ENCODE measurements around the gene VDR.

Gene VDR

DNA sequence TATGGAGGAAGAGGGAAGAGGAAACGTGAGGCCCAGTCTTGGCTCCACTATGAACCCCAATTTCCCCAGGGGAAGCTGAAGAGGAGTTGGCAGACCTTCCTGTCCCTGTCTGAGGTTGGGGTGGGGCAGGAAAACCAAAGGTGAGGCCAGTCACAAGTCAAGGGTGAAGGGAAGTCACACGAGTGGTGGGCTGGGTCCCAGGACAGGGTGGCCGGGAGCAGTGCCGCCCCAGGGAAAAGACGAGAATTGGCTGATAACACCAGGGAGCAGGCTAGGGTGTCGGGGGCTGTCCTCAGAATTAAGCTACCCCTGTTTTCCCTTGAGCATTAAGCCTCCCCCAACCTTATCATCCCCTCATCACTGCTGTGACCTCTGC is 3.1 kb downstream of the VDR start:
- no peak for DNase-seq
- peaks cover 55% of the 10 kb centered on the region for H3K4me1 ChIP-seq (ENCODE audit: low read length)
- peaks cover 75% of the 10 kb centered on the region for H3K79me2 ChIP-seq (ENCODE audit: low read length)
- H2AFZ ChIP-seq (ENCODE audit: low read length), result no peak overlapping the region
- TF ChIP-seq EZH2 (optimal IDR thresholded peaks at IDR 0.05; ENCODE audit: low read depth, low read length), result no peak
- TF ChIP-seq, protein P1, sequence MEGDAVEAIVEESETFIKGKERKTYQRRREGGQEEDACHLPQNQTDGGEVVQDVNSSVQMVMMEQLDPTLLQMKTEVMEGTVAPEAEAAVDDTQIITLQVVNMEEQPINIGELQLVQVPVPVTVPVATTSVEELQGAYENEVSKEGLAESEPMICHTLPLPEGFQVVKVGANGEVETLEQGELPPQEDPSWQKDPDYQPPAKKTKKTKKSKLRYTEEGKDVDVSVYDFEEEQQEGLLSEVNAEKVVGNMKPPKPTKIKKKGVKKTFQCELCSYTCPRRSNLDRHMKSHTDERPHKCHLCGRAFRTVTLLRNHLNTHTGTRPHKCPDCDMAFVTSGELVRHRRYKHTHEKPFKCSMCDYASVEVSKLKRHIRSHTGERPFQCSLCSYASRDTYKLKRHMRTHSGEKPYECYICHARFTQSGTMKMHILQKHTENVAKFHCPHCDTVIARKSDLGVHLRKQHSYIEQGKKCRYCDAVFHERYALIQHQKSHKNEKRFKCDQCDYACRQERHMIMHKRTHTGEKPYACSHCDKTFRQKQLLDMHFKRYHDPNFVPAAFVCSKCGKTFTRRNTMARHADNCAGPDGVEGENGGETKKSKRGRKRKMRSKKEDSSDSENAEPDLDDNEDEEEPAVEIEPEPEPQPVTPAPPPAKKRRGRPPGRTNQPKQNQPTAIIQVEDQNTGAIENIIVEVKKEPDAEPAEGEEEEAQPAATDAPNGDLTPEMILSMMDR (IDR thresholded peaks at IDR 0.05; ENCODE audit: low read length), result no peak
- no peak for TF ChIP-seq EZH2phosphoT487 (IDR thresholded peaks at IDR 0.05; ENCODE audit: low read length)
- no peaks in the 10 kb centered on the region for H3K27me3 ChIP-seq (replicated peaks; ENCODE audit: insufficient read depth, low read length)
- H3F3A ChIP-seq (ENCODE audit: insufficient read depth, low read length), result peaks cover 16% of the 10 kb centered on the region; the same call in 1 of the 2 replicates
- no peak overlapping the region for H3K27ac ChIP-seq (ENCODE audit: low read length)
- H3K9me3 ChIP-seq (replicated peaks; ENCODE audit: insufficient read depth, low read length), result no peaks in the 10 kb centered on the region
- no peaks in the 10 kb centered on the region for H3K36me3 ChIP-seq (replicated peaks; ENCODE audit: insufficient read depth, low read length)
- no peak overlapping the region for H3K4me2 ChIP-seq (ENCODE audit: low read depth, low read length)
- H3K4me3 ChIP-seq (ENCODE audit: low read length), result no peak overlapping the region
- H3K9me2 ChIP-seq (replicated peaks; ENCODE audit: insufficient read depth, low read length), result no peaks in the 10 kb centered on the region
- H3K9ac ChIP-seq (ENCODE audit: low read length), result no peak overlapping the region
- no peaks in the 10 kb centered on the region for H4K20me1 ChIP-seq (ENCODE audit: insufficient read depth, low read length)

DNA sequence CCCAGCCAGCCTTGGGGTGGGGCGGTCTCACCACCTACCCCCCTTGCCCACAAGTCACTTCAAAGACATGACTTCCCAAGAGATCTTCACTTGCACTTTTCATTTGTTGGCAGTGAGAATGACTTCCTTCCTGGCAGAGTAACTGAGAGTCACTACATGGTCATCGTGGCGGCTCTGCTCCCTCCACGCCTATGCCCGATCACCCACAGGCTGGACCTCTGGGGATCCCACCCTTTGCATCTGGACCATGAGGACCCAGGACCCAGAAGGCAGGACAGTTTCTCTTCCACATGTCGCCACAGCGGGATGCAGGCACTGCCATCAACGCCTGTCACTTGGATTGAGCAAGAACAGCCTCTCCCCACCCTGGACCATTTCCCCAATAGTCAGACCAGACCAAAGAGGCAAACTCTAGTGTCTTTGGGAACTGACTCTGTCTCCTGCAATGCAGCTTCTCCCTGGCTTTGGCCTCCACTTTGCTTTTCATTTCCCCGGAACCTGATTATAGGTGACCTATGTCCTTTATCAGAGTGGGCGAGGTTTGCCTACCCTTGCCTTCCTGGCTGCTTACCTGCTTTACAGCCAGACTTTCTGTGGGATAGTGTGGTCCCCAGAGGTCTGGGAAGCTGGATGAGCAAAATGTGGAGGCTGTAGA is 3.6 kb downstream of the VDR start:
- Histone ChIP-seq H2AFZ (ENCODE audit: low read length) (no peak overlapping the region), H3K4me2 (ENCODE audit: low read depth, low read length) (peak overlapping the region; percentile 14; the same call in 1 of the 2 replicates), H3K27ac (ENCODE audit: low read length) (0 out of 2 replicates have a peak overlapping the region, but pooled peaks have one; percentile 8), H3K36me3 (replicated peaks; ENCODE audit: insufficient read depth, low read length) (no peaks in the 10 kb centered on the region), H3K9ac (ENCODE audit: low read length) (no peak overlapping the region), H3F3A (ENCODE audit: insufficient read depth, low read length) (peaks cover 16% of the 10 kb centered on the region; the same call in 1 of the 2 replicates), H3K79me2 (ENCODE audit: low read length) (peaks cover 80% of the 10 kb centered on the region), H3K27me3 (replicated peaks; ENCODE audit: insufficient read depth, low read length) (no peaks in the 10 kb centered on the region), H3K4me3 (ENCODE audit: low read length) (no peak overlapping the region), H4K20me1 (ENCODE audit: insufficient read depth, low read length) (no peaks in the 10 kb centered on the region), H3K9me2 (replicated peaks; ENCODE audit: insufficient read depth, low read length) (no peaks in the 10 kb centered on the region), H3K9me3 (replicated peaks; ENCODE audit: insufficient read depth, low read length) (no peaks in the 10 kb centered on the region), H3K4me1 (ENCODE audit: low read length) (peaks cover 60% of the 10 kb centered on the region)
- TF ChIP-seq EZH2phosphoT487 (IDR thresholded peaks at IDR 0.05; ENCODE audit: low read length), result no peak
- TF ChIP-seq, protein P1 (IDR thresholded peaks at IDR 0.05; ENCODE audit: low read length), result no peak
- no peak for TF ChIP-seq EZH2 (optimal IDR thresholded peaks at IDR 0.05; ENCODE audit: low read depth, low read length)
- DNase-seq, result no peak

DNA sequence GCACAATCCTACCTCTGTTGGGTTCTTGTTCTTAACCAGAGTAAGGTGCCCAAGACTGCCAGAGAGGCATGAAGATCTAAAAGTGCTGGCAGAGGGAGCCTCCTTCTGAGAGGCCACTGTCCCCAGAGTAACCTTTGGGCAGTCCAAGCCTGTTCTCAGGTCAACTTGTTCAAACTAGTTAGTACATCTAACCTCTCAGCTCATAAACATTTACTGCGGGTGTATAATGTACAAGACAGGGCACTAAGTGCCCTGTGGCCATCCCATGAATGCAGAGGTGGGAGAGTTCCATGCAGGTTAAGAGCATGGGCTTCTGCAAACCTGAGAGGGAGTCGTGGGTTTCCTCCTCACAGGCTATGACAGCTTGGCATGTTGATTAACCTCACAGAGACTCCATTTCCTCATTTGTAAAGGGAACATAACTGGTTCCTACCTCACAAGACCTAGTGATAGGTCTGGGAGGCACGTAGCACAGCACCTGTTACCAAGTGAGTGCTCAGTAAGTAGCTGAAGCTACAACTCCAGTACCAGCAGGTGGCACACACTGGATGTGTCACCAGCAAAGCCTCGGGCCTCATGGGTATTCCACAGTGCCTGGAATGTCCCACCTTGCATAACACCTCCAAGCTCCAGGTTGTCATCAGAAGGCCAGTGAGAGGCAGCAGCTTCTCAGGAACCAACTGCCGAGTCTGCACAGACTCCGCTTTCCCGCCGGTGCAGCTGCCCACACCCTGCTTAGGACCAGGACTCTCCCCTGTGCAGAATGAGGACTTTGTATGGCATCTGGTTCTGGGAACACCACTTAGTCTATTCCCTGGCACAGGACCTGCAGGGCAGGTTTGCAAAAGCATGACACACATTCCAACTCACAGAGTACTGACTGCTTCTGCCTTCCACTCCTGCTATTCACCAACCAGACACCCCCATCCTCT is 4.4 kb downstream of the VDR start:
- no peak overlapping the region for H3K9ac ChIP-seq (ENCODE audit: low read length)
- H3K79me2 ChIP-seq (ENCODE audit: low read length), result peaks cover 88% of the 10 kb centered on the region
- TF ChIP-seq, protein P1 (IDR thresholded peaks at IDR 0.05; ENCODE audit: low read length), result peak; percentile 60
- TF ChIP-seq EZH2 (optimal IDR thresholded peaks at IDR 0.05; ENCODE audit: low read depth, low read length) (no peak), EZH2phosphoT487 (IDR thresholded peaks at IDR 0.05; ENCODE audit: low read length) (no peak)
- H3K4me2 ChIP-seq (ENCODE audit: low read depth, low read length), result peak overlapping the region; percentile 14; the same call in 1 of the 2 replicates
- peaks cover 68% of the 10 kb centered on the region for H3K4me1 ChIP-seq (ENCODE audit: low read length)
- H3K27me3 ChIP-seq (replicated peaks; ENCODE audit: insufficient read depth, low read length), result no peaks in the 10 kb centered on the region
- peak overlapping the region; percentile 34; the same call in 1 of the 2 replicates for H3K27ac ChIP-seq (ENCODE audit: low read length)
- no peaks in the 10 kb centered on the region for H3K36me3 ChIP-seq (replicated peaks; ENCODE audit: insufficient read depth, low read length)
- H3K9me3 ChIP-seq (replicated peaks; ENCODE audit: insufficient read depth, low read length), result no peaks in the 10 kb centered on the region
- H3K9me2 ChIP-seq (replicated peaks; ENCODE audit: insufficient read depth, low read length), result no peaks in the 10 kb centered on the region
- peaks cover 17% of the 10 kb centered on the region for H3F3A ChIP-seq (ENCODE audit: insufficient read depth, low read length)
- no peaks in the 10 kb centered on the region for H4K20me1 ChIP-seq (ENCODE audit: insufficient read depth, low read length)
- DNase-seq, result peak; percentile 66
- no peak overlapping the region for H3K4me3 ChIP-seq (ENCODE audit: low read length)
- H2AFZ ChIP-seq (ENCODE audit: low read length), result no peak overlapping the region
